Right ventricle myocardium inferior (tissue), 1 donor: Measurements from ENCODE around the gene GLRA1. TPM values are rescaled to one million over a fixed set of nuclear protein-coding genes. Genes with fewer than 3 reads are reported as not detected.
"Not testable (repeated sequence)": the region's sequence is repeated elsewhere in the genome, so short reads cannot be mapped to it uniquely, and the experiment has no call there.

Source experiments
- ATAC-seq: fragments of 200-7000 bp; cut with Tn5 transposase; one replicate; pipeline ENCODE4 v1.9.1; 2020; ENCODE audit warnings: mild to moderate bottlenecking, moderate library complexity
- DNase-seq: peaks from one replicate; pipeline ENCODE4 v3.0.0; 2021; ENCODE audit errors: missing footprints
- intact Hi-C: fragments of 100-400 bp; cut with DNase I; formaldehyde crosslinking; loops from one replicate; pipeline ENCODE4 v1.11.0; 2022
- total RNA-seq: library from RNA; stranded (reverse); fragmentation: NEBNext Ultra II Directional; extraction: Animal tissue kit (Norgen Biotek cat#: 25700); gene quantifications from one replicate; pipeline ENCODE4 v1.2.1, GENCODE V29; 2021
- donor health status: DM: no; HTN: yes; CAD: no; lungs with severe emphysema.

Gene GLRA1
- total RNA-seq, 1 donor from 2014 or later = not detected

- no peak for DNase-seq
- intact Hi-C loops = no loop called here
- ATAC-seq = no peak
Measured at GRCh38 chr5:151923866-151924476, 680 bp downstream of the GLRA1 start.

- ATAC-seq = no peak
- intact Hi-C loops = no loop called here
- no peak for DNase-seq
Measured at GRCh38 chr5:151921916-151922315, 2.7 kb downstream of the GLRA1 start.

- ATAC-seq (no peak), DNase-seq (no peak)
- intact Hi-C loops = no loop called here
Measured at GRCh38 chr5:151917904-151918303, 6.7 kb downstream of the GLRA1 start.

- intact Hi-C loops = no loop called here
Measured at GRCh38 chr5:151913425-151913824, 11.2 kb downstream of the GLRA1 start.

DNA sequence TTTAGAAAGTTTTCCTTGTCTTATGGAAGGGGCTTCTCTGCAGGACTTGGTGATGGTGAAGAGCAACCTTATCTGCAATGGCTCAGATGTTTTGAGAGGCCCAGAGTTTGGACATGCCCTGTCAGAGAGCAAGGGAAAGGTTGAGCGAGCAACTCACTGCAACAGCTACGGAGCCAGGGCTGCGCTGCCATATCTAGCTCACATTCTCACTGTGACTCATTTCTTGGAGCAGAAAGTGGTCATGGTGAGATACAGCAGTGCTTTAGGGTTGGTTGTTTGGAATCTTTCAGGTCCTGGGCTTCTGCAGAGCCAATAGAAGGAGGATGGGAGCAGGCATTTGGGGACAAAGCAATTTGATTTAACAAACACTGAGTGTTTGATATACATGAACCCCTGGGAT lies 12.3 kb downstream of the GLRA1 start:
- intact Hi-C loops = no loop called here
- DNase-seq (peak; percentile 66), ATAC-seq (peak; percentile 31)

More at GRCh38 chr5:151913425-151913824, 11.2 kb downstream of the GLRA1 start:
- DNase-seq = no peak
- ATAC-seq = no peak

DNA sequence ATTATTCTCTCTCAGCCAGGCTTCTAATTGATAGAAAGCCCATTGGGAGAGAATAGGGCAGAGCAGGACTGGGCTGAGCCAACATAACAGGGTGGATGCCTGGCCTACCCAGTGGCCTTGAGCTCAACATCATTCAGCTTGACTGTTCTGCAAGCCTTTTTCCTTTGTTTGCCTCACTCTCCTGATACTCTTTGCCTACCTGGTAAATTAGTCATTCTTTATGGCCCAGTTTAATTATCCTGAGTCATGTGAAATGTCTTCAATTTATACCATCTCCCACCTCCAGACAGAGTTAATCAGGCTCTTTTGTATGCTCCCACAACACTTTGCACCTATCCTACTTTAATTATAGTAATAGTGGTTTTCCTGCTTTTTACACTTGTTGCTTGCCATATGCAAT lies 13.6 kb downstream of the GLRA1 start:
- intact Hi-C loops = no loop called here
- DNase-seq (no peak), ATAC-seq (no peak)

DNA sequence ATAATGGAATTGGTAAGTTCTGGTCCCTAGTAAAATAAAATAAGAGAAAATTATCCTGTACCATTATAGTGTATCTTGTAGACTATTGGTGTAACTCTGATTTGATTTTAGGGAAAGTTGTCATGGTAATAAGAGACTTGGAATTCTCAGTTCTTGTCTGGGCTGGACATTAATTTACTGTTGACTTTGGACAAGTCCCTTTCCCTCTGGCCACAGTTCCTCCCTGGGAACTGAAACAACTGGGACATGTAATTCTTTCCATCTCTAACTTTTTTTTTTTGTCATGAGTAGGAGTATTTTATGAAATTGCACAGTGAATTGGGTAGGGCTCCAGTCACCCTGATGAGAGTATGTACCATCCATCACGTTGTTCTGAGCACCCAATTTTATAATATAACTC lies 15.0 kb downstream of the GLRA1 start:
- ATAC-seq (no peak), DNase-seq (no peak)
- intact Hi-C loops = no loop called here

DNA sequence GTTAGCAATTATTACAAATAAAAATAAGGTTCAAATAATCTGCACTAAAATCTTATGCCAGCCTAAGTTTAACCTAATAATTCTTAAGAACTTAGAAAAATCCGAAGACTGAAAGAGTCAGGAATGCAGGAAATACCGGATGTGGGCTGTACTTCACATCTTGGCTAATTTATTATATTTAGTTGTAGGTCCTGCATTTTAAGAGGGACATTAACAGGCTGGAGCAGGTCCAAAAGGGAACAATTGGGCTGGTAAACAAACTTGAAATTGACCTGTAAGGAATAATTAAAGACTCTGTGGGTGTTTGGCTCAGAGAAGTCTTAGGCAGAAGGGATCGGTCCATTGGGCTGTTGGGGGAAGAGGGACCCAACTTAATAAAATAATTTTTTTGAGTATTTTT lies 18.4 kb downstream of the GLRA1 start:
- intact Hi-C loops = no loop called here
- no peak for ATAC-seq

DNA sequence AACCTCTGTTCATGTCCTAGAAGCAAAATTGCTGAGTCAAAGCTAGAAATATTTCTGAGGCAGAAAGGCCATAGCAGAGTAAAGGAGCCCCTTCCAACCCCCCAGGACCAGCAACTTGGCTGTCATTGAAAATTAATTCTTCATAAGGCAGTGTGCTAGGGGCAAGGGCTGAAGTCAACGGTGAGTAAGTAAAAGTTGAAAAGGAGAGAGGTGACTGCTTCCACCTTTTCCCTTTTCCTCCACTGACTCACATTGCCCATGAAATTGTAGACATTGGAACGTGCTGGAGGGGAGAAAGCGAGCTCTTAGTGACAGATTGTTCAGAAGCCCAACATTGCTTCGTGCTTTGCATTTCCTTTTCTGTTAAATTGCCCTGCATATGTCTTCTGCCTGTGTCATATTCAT lies 19.1 kb downstream of the GLRA1 start:
- intact Hi-C loops = no loop called here
- no peak for ATAC-seq

More for the DNA sequence above, 18.4 kb downstream of the GLRA1 start:
- no peak for DNase-seq

DNA sequence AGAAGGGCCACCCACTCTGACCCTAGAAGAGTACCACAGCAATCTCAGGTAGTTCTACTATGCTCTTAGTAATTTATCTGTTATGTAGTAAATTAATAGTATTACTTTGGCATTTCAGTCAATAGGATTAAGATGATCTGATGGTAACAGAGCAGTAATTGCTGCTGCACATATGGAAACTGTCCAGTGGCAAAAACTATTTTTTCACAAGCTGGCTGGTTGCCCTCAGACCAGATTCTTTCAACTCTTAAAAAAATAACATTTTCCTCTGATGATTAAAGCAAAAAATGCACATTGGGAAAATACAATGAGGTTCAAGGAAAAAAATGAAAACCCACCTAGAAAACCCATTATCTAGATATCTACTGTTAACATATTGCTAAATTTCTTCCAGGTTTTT lies 19.7 kb downstream of the GLRA1 start:
- ATAC-seq = no peak
- no peak for DNase-seq
- intact Hi-C loops = no loop called here

More for the DNA sequence above, 19.1 kb downstream of the GLRA1 start:
- no peak for DNase-seq

DNA sequence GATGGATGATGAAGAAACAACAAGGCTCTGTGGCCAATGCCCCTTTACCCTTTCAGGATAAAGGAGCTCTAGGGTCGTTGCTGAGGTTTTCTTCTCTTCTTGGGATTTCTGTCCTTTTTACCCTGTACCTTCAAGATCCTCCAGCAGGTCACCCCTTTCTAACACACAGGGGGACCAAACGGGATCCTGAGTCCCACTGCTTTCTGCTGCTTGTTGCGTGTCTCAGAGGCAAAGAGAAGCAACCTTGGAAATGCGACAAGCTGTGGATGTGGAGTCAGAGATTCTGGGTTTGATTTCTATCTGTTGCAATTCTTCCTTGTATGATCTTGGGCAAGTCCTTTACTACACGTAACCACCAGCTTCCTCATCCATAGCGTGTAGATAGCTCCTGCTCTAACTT lies 20.5 kb downstream of the GLRA1 start:
- intact Hi-C loops = no loop called here
- ATAC-seq = no peak
- DNase-seq = no peak

GRCh38 chr5:151903243-151903653 lies 21.4 kb downstream of the GLRA1 start:
- ATAC-seq = no peak
- intact Hi-C loops = no loop called here
- no peak for DNase-seq

- intact Hi-C loops = no loop called here
- ATAC-seq (no peak), DNase-seq (no peak)
Measured at GRCh38 chr5:151902215-151902614, 22.4 kb downstream of the GLRA1 start.

- ATAC-seq (no peak), DNase-seq (no peak)
- intact Hi-C loops = no loop called here
Measured at GRCh38 chr5:151901611-151902010, 23.0 kb downstream of the GLRA1 start.

DNA sequence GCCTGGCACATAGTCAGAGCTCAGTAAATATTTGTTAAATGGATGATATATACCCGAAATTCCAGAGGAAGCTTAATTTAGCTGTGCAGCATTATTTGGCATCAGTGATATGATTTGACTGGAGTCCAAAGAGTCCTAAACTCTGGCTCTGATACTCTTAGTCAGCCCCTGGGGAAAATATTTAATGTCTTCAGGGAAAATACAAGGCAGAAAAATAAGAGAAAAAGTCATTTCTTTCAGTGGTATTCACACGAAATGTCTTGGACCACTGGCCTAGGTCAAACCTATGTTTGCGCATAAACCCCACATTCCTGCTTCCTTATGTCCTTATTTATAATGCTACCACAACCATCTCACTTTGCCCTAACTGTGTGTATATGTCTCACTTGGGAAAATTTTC lies 23.8 kb downstream of the GLRA1 start:
- intact Hi-C loops = no loop called here
- ATAC-seq (no peak), DNase-seq (no peak)

DNA sequence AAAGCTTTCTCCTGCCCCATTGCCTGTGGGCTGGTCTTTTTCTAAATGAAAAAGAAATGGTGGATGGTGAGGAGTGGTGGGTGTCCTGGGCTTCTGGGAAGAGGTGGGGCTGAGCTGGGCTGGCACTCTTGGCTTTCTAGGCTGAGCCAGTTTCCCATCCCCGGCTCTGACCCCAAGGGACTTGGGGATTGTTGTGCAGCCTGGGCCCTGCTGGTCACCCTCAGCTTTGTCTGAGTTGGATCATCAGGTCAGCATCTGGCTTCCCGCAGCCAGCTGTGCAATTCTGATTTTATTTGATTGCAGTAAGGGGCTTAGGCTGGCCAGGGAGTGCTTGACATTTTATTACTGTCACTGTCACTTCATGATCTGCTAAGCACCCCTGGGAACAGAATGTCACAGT lies 25.3 kb downstream of the GLRA1 start:
- no peak for ATAC-seq
- intact Hi-C loops = no loop called here
- DNase-seq = no peak

DNA sequence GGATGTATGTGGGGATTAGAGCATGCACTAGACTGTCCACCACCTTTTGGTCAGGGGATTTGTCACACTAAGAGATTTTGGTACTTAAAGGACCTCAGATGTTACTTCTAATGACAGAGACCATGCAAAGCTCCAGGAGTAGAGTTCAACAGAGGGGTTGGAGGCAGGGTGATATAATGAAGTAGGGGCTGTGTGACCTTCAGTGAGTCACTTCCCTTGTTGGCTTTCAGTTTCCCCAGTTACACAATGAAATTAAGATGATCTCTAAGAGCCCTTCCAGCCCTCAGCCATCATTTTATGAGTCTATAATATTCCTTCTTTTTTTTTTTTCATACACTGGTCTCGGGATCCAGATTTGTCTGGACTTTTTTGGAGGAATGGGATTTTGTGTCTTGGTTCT lies 26.8 kb downstream of the GLRA1 start:
- no peak for ATAC-seq
- no peak for DNase-seq
- intact Hi-C loops = no loop called here

- ATAC-seq (peak; percentile 25), DNase-seq (no peak)
- intact Hi-C loops = no loop called here
Measured at GRCh38 chr5:151897020-151897552, 27.6 kb downstream of the GLRA1 start.

DNA sequence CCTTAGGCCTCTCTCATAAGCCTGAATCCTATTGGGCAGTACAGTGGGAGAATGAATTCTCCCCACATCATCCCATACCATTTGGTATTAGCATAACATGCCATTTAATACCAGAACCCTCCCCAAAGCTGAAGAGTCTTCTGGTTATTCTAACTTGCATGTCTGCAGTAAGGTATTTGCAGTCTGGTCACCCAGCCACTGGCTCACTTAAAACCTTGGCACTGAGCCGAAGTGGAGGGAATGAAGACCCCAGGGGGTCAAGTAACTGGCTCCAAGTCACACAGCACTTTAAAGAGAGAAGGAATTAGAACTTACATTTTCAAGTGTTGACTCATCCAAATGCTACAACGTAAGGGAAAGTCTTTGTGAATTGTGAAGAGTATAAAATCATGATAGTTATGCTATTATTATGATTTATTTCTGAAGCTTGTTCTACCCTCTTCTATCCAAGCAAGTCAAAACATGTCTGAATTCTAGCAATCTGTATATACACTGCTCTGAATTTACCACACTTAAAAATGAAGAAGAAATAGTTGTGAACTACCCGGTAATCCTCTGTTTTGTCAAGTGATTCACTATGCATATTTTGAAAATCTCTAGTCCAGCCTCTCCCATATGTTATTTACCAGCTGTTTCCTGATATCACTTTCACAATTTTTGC lies 28.5 kb downstream of the GLRA1 start:
- intact Hi-C loops = no loop called here
- ATAC-seq (no peak), DNase-seq (no peak)

- ATAC-seq = no peak
- DNase-seq = no peak
- intact Hi-C loops = no loop called here
Measured at GRCh38 chr5:151895660-151896030, 29.0 kb downstream of the GLRA1 start.

DNA sequence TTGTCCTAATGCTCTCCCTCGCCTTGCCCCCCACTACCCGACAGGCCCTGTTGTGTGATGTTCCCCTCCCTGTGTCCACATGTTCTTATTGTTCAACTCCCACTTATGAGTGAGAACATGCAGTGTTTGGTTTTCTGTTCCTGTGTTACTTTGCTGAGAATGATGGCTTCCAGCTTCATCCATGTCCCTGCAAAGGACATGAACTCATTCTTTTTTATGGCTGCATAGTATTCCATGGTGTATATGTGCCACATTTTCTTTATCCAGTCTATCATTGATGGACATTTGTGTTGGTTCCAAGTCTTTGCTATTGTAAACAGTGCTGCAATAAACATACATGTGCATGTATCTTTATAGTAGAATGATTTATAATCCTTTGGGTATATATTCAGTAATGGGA lies 31.2 kb downstream of the GLRA1 start:
- ATAC-seq, intact Hi-C loops, DNase-seq: not testable (repeated sequence)
